NCI-H1417 treated with DMSO at 0.1 percent for 48 hours (cell line): ENCODE results near the gene LRRTM2.
"Not testable (repeated sequence)": the region's sequence is repeated elsewhere in the genome, so short reads cannot be mapped to it uniquely, and the experiment has no call there.

Experiments used
- DNase-seq: peaks from one replicate; lab custom pipeline; 2025; lab: John Stamatoyannopoulos, UW

The LRRTM2 gene, protein sequence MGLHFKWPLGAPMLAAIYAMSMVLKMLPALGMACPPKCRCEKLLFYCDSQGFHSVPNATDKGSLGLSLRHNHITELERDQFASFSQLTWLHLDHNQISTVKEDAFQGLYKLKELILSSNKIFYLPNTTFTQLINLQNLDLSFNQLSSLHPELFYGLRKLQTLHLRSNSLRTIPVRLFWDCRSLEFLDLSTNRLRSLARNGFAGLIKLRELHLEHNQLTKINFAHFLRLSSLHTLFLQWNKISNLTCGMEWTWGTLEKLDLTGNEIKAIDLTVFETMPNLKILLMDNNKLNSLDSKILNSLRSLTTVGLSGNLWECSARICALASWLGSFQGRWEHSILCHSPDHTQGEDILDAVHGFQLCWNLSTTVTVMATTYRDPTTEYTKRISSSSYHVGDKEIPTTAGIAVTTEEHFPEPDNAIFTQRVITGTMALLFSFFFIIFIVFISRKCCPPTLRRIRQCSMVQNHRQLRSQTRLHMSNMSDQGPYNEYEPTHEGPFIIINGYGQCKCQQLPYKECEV

DNA sequence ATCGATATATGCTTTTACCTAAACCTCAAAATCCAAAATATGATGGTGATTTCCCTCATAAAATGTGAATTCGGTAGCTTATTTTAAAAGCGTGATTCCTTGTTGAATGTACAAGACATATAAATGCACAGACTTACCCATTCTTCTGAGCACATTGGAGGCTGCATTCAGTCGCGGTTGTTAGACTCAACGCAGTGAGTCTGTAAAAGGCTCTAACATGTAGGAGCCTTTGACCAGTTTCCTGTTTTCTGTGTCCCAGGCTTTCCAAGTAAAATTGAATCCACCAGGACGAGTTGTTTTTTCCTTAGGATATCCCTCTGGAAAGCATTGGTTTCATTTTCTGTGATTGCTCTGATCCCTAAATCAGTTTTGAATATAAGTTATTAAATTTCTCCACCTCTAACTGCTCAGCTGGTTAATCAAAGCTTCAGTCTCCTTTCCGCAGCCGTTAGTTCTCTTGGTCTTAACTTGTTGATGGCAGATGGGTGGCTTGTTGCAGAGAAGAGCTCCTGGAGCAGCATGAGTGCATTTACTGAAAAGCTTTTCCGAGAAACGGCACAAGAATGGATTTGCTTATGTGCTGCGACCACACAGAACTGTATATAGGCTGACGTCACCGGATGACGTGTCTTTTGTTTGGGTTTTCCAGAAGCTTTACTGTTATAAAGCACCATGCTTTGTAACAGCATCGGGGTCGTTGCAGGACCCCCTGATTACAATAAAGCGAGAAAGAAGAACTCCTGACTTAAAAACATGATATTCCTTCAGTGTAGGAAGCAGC is at the start of gene LRRTM2:
LRRTM2 (minus strand) TSS at position 565 of the 781 bp plus-strand sequence; CDS start at position 141, 424 bp downstream.
- no peak for DNase-seq

DNA sequence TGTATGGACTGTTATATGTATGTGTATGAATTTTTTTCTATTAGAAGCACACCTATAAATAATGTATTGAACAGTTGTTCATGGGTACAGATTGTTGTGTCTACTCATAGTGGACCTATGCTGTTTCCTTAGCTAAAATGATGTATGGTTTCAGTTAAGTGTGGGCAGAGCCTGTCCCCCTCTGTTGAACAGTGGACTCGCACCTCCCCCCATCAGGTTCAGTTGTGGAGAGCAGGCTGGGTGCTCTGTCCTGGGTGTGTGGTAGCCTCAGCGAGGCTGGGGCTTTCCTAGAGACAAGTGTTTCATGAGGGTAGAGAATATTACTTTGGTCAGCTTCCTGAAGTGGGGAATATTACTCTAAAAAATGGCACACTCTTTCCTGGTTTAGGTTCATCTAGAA is 47.4 kb upstream of the LRRTM2 start:
- no peak for DNase-seq

DNA sequence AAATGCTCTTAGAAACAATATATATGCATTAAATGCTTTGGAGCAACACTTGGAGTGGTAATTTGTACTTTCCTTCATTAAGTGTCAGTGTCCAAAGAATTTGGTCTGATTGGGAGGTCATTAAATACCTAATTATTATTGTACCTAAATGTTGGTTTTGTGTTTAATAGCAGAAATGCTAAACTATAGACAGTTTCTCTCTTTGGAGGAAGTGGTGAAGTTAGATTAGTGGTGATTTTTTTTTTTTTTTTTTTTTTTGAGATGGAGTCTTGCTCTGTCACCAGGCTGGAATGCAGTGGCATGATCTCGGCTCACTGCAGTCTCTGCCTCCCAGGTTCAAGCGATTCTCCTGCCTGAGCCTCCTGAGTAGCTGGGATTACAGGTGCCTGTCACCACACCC is 46.2 kb upstream of the LRRTM2 start:
- not testable (repeated sequence) for DNase-seq

DNA sequence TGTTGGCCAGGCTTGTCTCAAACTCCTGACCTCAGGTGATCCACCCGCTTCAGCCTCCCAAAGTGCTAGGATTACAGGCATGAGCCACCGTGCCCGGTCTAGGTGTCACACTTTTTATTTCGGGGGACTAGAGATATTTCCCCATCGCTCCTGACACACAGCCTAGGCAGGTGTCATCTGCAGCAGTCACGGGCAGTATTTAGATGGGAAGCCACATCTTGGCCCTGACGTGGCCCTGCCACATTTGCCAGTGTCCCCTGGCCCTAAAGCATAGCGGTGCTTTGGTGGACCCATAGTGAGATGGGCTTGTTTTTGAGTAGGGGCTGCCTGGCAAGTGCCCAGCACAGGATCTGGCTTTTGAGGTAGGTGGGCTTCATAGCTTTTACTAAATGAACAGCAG is 45.0 kb upstream of the LRRTM2 start:
- DNase-seq = no peak

DNA sequence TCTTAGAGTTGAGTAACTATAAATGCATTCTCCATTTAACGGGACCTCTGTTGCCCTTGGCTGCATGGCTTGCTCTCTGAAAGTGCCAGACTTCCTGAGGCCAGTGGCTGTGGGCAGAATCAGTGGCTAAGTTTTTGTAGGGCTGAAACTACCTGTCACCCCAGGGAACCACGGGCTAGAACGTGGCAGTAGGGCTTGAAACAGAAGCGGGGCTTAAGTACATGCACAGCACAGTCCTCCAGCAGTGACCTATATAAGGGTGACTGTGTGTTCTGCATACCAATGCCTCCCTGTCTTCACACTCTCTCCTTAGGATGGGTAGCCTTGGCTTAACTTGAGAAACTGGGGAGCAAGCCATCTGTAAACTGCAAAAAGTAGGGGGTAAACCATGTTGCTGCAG is 43.6 kb upstream of the LRRTM2 start:
- no peak for DNase-seq

DNA sequence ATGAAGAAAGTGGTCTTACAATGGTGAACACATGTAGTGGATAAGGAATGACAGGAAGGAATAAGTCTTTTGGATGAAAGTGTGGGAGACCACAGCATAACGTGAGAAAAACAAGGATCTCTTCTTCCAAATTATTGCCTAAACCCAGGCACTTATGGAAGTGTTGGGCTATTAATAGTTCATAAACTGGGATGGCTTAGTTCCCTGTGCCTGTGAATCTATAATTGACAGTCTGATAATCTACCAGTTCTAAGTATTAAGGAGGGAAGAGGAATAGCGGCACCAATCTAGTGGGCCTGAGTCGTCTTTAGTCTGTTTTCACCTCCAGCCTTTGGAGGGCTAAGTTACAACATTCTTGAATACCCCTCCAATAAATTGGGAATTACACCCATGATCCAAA is 39.2 kb upstream of the LRRTM2 start:
- DNase-seq = no peak

DNA sequence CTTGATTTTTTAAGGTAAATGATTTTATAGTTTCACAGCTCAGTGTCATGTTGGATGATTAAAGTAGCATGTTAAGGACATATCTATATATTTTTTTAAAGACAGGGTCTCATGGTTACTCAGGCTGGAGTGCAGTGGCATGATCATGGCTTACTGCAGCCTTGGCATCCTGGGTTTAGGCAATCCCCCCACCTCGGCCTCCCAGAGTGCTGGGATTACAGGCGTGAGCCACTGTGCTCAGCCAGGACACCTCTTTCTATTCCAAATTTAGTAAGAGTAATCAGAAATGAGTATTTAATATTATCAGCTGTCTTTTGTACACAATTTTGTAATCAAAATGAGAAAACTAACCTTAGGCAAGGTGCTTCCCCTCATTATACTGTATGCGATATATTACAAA is 38.6 kb upstream of the LRRTM2 start:
- DNase-seq = no peak

DNA sequence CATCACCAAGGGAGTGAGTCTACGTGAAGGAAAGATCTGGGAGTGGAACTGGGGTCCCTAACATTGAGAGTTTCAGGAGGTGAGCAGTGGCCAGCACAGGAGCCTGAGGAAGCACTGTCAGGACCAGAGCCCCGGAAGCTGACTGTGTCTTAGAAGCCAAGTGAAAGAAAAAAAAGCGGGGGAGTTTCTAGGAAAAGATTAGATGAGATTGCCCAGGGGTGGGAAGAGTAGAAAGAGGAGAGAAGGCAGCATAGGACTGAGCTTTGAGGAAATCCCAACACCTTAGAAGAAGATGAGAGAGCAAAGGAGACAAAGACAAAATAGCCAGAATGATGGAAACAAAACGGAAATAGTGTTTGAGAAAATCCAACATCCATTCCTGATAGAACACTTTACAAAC is 37.0 kb upstream of the LRRTM2 start:
- no peak for DNase-seq

DNA sequence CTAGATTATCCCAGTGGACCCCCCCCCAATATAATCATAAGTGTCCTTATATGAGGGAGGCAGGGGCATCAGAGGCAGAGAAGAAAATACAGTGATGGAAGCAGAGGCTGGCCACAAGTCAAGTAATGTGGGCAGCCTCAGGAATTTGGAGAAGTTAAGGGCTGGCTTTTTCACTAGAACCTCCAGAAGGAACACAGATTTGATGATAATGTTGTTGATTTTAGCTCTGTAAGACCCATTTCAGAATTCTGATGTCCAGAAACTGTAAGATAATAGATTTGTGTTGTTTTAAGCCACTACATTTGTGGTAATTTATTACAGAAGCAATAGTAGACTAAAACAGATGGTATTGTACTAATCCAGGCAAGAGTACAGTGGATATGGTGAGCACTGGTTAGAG is 36.3 kb upstream of the LRRTM2 start:
- DNase-seq = no peak

DNA sequence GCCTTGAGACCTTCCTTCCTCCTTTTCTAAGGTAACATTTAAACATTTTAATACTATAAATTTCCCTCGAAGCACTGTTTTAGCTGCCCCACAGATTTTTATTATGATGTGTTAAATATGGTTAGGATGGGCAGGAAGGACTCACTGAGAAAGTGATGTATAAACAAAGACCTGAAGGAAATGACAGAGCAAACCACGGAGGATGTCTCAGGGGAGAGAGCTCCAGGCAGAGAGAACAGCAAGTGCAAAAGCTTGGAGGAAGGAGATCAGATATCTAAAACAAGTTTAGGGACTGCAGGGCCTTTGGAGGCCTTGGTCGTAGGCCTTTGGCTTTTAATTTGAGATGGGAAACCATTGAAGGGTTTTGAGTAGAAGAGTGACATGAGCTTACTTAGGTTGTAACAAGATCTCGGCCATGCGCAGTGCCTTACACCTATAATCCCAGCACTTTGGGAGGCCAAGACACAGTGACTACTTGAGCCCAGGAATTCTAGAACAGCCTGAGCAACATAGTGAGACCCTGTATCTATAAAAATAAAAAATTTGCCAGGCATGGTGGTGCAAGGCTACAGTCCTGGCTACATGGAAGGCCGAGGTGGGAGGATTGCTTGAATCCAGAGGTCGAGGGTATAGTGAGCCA is 35.5 kb upstream of the LRRTM2 start:
- DNase-seq = no peak

DNA sequence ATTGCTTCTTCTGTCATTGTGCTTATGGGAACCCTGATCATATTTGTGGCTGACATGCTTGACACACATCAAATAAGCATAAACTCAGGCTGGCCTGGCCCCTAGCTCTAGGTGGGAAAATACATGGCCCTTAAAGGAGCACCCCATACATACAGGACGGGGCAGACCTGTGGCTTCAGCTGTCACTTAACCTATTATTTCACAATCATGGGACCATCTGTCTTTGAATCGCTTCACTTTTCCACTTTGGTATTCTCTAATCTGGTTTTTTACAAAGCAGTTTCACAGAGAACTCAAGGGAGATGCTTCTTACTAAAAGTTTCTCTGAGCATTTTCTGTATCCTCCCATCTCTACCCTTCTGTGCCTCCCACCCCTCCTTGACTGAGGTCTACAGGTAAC is 34.6 kb upstream of the LRRTM2 start:
- no peak for DNase-seq

DNA sequence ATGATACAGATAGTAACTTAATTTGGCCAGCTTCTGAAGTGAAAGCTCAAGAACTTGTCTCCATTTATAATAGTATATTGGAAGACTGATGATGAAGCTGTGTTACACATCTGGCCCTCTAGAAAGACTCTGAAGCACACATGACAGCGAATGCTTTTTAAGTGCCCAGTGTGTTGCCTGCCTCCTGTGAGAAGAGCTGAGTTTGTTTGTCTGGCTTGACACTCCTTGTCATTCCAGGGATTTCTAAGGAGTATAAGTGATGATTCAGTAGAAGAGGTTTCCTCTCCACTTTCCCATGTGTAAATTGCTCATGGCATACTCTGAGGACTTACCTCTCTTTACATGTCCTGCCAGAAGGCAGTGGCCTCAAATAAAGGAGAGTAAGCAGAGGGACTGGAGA is 30.4 kb upstream of the LRRTM2 start:
- DNase-seq = no peak

DNA sequence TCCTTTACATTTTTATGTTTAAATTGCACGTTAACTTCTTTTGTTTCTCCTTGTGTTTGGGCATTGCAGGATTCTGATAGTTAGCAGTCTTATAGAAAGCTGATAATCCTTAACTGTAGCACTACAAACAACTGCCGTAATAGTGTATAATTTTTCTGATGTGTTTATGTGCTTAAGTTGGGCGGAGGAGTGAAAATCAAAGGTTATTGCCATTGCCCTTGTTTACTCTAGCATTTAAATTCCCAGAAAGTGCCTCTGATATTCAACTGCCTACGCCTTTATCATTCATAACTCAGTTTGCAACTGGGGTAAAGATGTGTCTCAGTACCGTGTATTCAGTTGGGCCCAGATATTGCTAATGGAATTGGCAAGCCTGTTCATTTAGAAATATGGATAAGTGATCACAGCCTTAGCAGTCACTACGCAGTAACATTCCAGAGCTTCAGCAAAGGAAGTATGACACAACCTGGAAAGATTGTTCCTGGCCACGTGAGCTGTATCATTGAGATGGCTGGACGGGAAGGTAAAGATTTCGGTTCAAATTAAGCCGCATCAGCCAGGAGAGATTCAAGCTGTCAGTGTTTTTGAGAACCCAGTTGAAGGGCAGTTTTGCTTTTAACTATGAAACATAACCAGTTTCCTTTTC is 28.1 kb upstream of the LRRTM2 start:
- DNase-seq = no peak

DNA sequence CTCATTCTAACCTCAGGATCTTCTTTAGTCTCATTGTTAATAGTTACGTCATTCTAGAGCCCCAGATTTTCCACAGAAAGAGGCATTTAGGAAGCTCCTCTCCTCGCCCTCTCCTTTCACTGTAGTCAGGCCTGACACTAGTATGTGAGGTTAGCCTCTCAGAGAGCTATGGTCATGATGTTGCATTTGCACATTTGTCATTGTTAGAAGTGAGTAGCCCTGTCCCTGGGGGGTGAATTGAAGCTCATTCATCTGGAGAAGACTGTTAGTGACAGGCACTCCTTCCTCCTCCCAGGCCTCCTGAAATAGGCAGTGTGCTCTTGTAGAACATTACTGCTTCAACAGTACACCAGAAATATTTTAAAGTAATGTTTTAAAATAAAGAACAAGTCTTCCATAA is 26.6 kb upstream of the LRRTM2 start:
- DNase-seq = no peak

DNA sequence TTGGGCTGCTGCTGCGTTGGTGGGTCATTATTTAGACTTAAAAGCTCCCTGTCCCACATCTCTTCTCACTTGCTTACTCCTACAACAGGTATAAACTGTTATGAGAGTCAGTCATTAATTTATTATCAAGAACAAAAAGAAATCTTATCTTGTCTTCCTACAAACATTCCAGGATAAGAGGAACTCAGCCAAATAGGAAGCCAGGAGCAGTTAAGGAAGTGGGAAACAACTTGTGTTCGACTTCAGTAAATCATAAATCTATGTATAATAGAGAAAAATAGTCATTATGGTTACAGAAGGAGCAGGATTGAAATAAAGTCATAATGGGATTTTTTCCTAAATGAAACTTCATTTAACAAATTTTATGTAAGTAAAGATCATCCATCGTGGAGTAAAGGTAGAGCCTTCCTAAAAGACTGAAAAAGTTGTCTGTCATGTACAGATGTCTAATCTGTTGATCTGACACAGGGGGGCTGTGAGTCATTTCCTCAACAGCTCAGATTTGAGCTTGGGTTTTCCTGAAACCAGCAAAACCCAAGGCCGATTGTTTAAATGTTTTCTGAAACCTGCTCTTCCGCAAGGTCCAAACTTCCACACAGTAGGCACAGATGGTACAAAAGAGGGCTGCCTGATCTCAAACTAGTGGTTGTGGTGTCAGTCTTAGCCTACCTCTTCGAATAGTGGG is 25.3 kb upstream of the LRRTM2 start:
- DNase-seq = no peak

DNA sequence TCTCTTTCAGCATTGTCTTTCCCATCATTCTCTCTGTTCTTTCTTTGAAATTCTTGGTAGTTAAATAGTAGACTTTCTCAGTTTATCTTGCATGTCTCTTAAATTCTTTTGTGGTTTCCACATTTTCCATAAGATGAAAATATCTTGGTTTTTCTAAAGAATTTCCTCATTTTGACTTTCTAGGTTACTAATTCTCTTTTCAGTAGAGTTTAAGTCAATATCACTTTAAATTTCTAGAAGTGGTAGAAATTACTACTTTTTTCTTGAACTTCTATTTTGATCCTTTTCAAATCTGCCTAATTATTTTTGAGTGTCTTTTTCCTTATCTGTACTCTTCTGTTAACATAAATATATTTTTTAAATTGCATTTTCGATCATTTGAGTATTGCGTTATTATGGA is 23.6 kb upstream of the LRRTM2 start:
- DNase-seq = no peak

DNA sequence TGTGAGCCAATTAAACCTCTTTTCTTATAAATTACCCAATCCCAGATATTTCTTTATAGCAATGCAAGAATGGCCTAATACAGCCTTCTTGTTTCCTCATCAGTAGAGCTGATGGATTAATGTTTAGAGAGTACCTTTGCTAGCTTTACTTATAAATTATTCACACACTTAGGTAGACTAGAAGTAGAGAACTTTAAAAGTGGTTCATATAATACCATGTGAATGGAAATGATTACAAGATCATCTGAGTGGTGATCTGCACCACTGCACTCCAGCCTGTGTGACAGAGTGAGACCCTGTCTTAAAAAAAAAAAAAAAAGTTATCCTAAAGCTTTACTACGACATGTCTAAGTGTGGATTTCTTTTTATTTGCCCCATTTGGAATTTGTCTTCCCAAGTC is 23.2 kb upstream of the LRRTM2 start:
- no peak for DNase-seq

DNA sequence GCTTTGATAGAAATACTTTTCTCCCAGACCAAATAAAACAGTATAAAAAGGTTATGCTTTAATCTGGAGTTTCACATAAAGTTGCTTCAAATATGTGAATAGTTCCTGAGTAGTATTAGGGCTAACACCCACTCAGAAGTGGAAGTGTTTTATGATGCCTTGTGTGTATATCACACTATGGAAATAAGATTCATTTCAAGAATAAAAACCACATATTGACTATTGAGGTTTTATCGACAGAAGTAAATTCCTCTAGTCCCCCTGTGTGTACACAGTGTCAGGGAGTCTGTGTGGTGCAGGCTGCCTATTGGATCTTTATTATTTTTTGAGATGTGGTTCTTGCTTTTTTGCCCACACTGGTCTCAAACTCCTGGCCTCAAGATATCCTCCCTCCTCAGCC is 20.8 kb upstream of the LRRTM2 start:
- no peak for DNase-seq

DNA sequence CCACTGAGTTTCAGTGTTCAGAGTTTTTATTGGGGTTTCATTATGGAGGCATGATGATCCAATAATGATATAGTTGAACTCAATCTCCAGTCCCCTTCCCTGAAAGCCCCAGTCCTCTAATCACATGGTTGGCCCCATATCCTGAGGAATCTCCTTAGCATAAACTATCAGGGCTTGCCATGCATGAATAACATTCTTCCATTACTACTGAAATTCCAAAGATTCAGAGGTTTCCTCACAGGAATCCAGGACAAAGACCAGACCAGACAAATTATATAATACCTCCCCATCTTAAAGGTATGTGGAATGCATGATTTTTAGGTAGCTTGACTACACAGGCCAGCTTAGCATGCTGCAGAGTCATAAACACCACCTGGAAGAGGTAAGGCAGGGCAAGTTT is 15.5 kb upstream of the LRRTM2 start:
- no peak for DNase-seq

DNA sequence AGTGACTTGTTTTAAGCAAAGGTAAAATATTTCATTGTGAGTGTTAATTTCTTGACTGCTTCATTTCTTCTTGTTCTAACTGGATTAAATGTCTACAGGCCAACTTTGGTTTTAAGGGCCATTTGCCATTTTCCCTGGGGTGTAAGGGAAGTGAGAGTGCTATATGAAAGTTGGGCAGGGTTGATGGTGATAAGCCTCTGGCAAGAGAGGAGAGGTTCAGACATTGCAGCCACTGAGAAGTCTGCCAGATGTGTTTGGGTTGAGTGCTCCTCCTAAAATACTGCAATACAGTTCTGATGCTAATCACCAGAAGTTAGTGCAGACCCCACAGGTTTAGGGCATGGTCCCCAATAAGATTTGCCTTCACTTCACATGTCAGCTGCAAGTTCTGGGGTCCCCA is 14.9 kb upstream of the LRRTM2 start:
- DNase-seq = no peak

DNA sequence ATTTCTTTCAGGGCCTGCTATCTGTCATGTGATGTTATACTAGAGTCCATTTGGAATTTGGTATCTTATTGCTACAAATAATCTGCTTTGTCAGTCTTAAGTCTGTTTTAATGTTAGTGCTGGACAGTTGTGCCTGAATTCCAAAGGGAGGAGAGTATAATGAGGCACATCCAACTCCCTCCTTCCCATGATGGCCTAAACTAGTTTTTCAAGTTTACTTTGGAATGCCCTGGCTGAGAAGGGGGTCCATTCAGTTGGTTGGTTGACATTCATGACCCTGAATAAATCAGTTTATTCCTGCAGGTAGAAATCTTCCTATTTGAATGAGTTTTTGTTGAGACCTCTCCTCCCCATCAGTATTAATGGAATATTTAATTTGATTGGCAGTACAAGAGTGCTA is 9.4 kb upstream of the LRRTM2 start:
- no peak for DNase-seq

DNA sequence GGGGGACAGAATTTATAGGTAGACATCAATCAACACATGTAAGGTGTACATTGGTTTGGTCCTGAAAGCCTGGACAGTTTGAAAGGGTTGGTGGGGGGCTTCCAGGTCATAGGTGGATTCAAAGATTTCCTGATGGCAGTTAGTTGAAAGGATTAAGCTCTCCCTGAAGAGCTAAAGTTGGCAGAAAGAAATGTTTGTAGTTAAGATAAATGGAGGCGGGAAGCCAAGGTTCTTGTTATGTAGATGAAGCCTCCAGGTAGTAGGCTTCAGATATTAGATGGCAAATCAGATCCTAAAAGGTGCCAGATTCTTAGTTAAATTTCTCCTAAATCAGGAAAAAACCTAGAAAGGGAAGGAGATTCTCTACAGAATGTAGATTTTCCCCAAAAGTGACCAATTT is 9.0 kb upstream of the LRRTM2 start:
- no peak for DNase-seq
